Upper lobe of left lung (tissue), 6 donors: Measurements from ENCODE around the gene PREB. TPM values are rescaled to one million over a fixed set of nuclear protein-coding genes. Genes with fewer than 3 reads are reported as not detected.

Source experiments
- ATAC-seq, 2 donors: fragments of 200-7000 bp; cut with Tn5 transposase; one replicate each; pipeline ENCODE4 v1.9.1; 2022; ENCODE audit warnings: mild to moderate bottlenecking in 2 of 2, moderate library complexity in 2 of 2; ENCODE audit not compliant: low FRiP score in 2 of 2
- DNase-seq, 2 donors: peaks; one replicate each; pipeline ENCODE4 v3.0.0-alpha.2; 2019 to 2020
- H3K27ac ChIP-seq, 4 donors: fragments of 200-600 bp; sonication (generic); one replicate each; pipeline ENCODE4 v1.5.1; 2016 to 2019
- H3K27me3 ChIP-seq, 4 donors: fragments of 200-600 bp; sonication (generic); one replicate each; pipeline ENCODE4 v1.5.1; 2017 to 2019
- H3K36me3 ChIP-seq, 4 donors: fragments of 200-600 bp; sonication (generic); one replicate each; pipeline ENCODE4 v1.5.1; 2016 to 2019
- H3K4me1 ChIP-seq, 4 donors: fragments of 200-600 bp; sonication (generic); one replicate each; pipeline ENCODE4 v1.5.1; 2018 to 2019
- H3K4me3 ChIP-seq, 4 donors: fragments of 200-600 bp; sonication (generic); one replicate each; pipeline ENCODE4 v1.5.1; 2017 to 2019; ENCODE audit warnings: mild to moderate bottlenecking in 2 of 4, moderate library complexity in 1 of 4
- H3K9me3 ChIP-seq, 4 donors: fragments of 200-600 bp; sonication (generic); one replicate each; pipeline ENCODE4 v1.5.1; 2018 to 2019
- CTCF ChIP-seq, 6 experiments: fragments of 450-650 bp in 4 of 6; fragments of 200-600 bp in 2 of 6; sonication (generic) in 2 of 6; IDR thresholded peaks; one replicate each; pipeline ENCODE4 v1.5.1; 2016 to 2019; ENCODE audit warnings: antibody characterized with exemption in 6 of 6
- EP300 ChIP-seq, 4 donors: sonication (generic); formaldehyde crosslinking; IDR thresholded peaks; one replicate each; pipeline ENCODE4 v1.5.1; 2017; ENCODE audit warnings: antibody characterized with exemption in 4 of 4, control low read depth in 2 of 4
- POLR2A ChIP-seq, 4 donors: fragments of 450-650 bp; IDR thresholded peaks; one replicate each; pipeline ENCODE4 v1.5.1; 2016 to 2017; ENCODE audit warnings: antibody characterized with exemption in 4 of 4, mild to moderate bottlenecking in 2 of 4
- POLR2AphosphoS5 ChIP-seq, 2 donors: sonication (generic); formaldehyde crosslinking; IDR thresholded peaks; one replicate each; pipeline ENCODE4 v1.5.1; 2017; ENCODE audit warnings: antibody characterized with exemption in 2 of 2
- WGBS, 2 donors: methylation state at CpG; one replicate each; pipeline ENCODE4 v1.1.5; 2017 to 2018; 5-methylcytosine and 5-hydroxymethylcytosine counted together
- total RNA-seq, 6 donors: library from RNA; depleted of rRNA in 4 of 6; stranded (reverse); fragments of >200 nt in 4 of 6; gene quantifications; one replicate each; pipeline versions ENCODE4 v1.1.0 to v1.2.1, GENCODE V29; 2016 to 2021
- donor health status: DM: no; HTN: no; CAD: no; lungs with moderate emphysema.
- donor health status: DM: no; HTN: yes; CAD: no; lungs with severe emphysema.

The PREB gene
- 100 to 1,000 TPM in 1 of 6 donors, 10 to 100 TPM in 5; 45.7 to 102 (median 66.0) TPM for total RNA-seq

- Histone ChIP-seq H3K27me3 (no peaks in the 10 kb centered on the region), H3K4me3 (peak within 1 kb of the TSS; percentile 86 to 100 (median 92)), H3K27ac (peak within 1 kb of the TSS; percentile 83 to 96 (median 89)), H3K36me3 (peaks cover 0 to 36% (median 28%) of the 10 kb centered on the region in 4 donors), H3K9me3 (no peaks in the 10 kb centered on the region), H3K4me1 (peaks cover 9 to 22% (median 13%) of the 10 kb centered on the region in 4 donors)
- TF ChIP-seq CTCF (IDR thresholded peaks at IDR 0.05), result peak in 1 of 6 experiments; percentile 32
- TF ChIP-seq POLR2AphosphoS5 (IDR thresholded peaks at IDR 0.05), result peak; percentile 90 to 94
- TF ChIP-seq POLR2A (IDR thresholded peaks at IDR 0.05), result peak in 3 of 4 donors; percentile 62 to 95 (median 80)
- TF ChIP-seq EP300 (IDR thresholded peaks at IDR 0.05), result no peak
- DNase-seq (peak; percentile 96 to 100), ATAC-seq (peak; percentile 94 to 97)
- WGBS, 2 donors, result 0% methylated on average over 2 to 49 of the region's 86 CpGs
Observed at GRCh38 chr2:27133905-27134780, at the start of gene PREB. Gene PREB (minus strand): TSS chr2:27134636. CDS start chr2:27134421, 215 bp downstream.

- no peak for DNase-seq
- Histone ChIP-seq H3K27ac (peak overlapping the region in 2 of 4 donors; percentile 60 to 69), H3K36me3 (no peaks in the 10 kb centered on the region), H3K4me1 (peaks cover 0 to 8% (median 0%) of the 10 kb centered on the region in 4 donors), H3K4me3 (no peak overlapping the region), H3K27me3 (no peaks in the 10 kb centered on the region), H3K9me3 (no peaks in the 10 kb centered on the region)
- peak in 1 of 2 donors; percentile 30 for ATAC-seq
- TF ChIP-seq CTCF (IDR thresholded peaks at IDR 0.05), result no peak
- peak; percentile 12 to 16 for TF ChIP-seq POLR2AphosphoS5 (IDR thresholded peaks at IDR 0.05)
- 52 to 63% methylated on average over 3 to 4 of the region's 4 CpGs for WGBS, 2 donors
Observed at GRCh38 chr2:27184115-27184514, 49.7 kb upstream of the PREB start.

GRCh38 chr2:27182346-27182745 lies 47.9 kb upstream of the PREB start:
- 63 to 78% methylated on average over 4 of the region's 4 CpGs for WGBS, 2 donors
- no peaks in the 10 kb centered on the region for H3K9me3 ChIP-seq
- DNase-seq (no peak), ATAC-seq (no peak)
- no peaks in the 10 kb centered on the region for H3K27me3 ChIP-seq
- TF ChIP-seq POLR2AphosphoS5 (IDR thresholded peaks at IDR 0.05) (no peak), POLR2A (IDR thresholded peaks at IDR 0.05) (no peak), CTCF (IDR thresholded peaks at IDR 0.05) (no peak), EP300 (IDR thresholded peaks at IDR 0.05) (no peak)
- H3K36me3 ChIP-seq, result no peaks in the 10 kb centered on the region
- peak overlapping the region in 1 of 4 donors; percentile 49 for H3K27ac ChIP-seq
- H3K4me3 ChIP-seq, result no peak overlapping the region
- peaks cover 0 to 8% (median 0%) of the 10 kb centered on the region in 4 donors for H3K4me1 ChIP-seq

- Histone ChIP-seq H3K36me3 (no peaks in the 10 kb centered on the region), H3K4me3 (no peak overlapping the region), H3K27ac (no peak overlapping the region), H3K4me1 (peaks cover 0 to 10% (median 0%) of the 10 kb centered on the region in 4 donors), H3K27me3 (no peaks in the 10 kb centered on the region), H3K9me3 (no peaks in the 10 kb centered on the region)
- ATAC-seq (no peak), DNase-seq (no peak)
- 57 to 68% methylated on average over 3 of the region's 3 CpGs for WGBS, 2 donors
- no peak for TF ChIP-seq EP300 (IDR thresholded peaks at IDR 0.05)
- TF ChIP-seq POLR2AphosphoS5 (IDR thresholded peaks at IDR 0.05), result no peak
- no peak for TF ChIP-seq CTCF (IDR thresholded peaks at IDR 0.05)
- TF ChIP-seq POLR2A (IDR thresholded peaks at IDR 0.05), result no peak
Observed at GRCh38 chr2:27179344-27180000, 45.0 kb upstream of the PREB start.
